Transverse colon (tissue), 4 donors: Measurements from ENCODE around the gene CDK19. TPM values are rescaled to one million over a fixed set of nuclear protein-coding genes. Genes with fewer than 3 reads are reported as not detected.

Experiments used
- DNase-seq: peaks from one replicate; pipeline ENCODE4 v3.0.0-alpha.2; 2019
- H3K27ac ChIP-seq, 4 donors: fragments of 200-600 bp; sonication (generic); 2 replicates each; pipeline ENCODE4 v1.5.1; 2016 to 2018; ENCODE audit warnings: inconsistent platforms in 4 of 4
- H3K27me3 ChIP-seq: fragments of 200-600 bp; sonication (generic); 2 replicates; pipeline ENCODE4 v1.5.1; 2017; ENCODE audit warnings: inconsistent platforms
- H3K36me3 ChIP-seq, 4 donors: fragments of 200-600 bp; sonication (generic); 2 replicates each; pipeline ENCODE4 v1.5.1; 2017 to 2019; ENCODE audit warnings: inconsistent platforms in 4 of 4
- H3K4me1 ChIP-seq, 4 donors: fragments of 200-600 bp; sonication (generic); 2 replicates each; pipeline ENCODE4 v1.5.1; 2017 to 2020; ENCODE audit warnings: inconsistent platforms in 4 of 4
- H3K4me3 ChIP-seq, 4 donors: fragments of 200-600 bp; sonication (generic); 1 replicate in 1 of 4; 2 replicates in 3 of 4; pipeline versions ENCODE4 v1.5.1 to v1.6.1; 2017 to 2019; ENCODE audit warnings: inconsistent platforms in 4 of 4
- H3K9me3 ChIP-seq, 2 donors: fragments of 200-600 bp; sonication (generic); 2 replicates each; pipeline ENCODE4 v1.5.1; 2017 to 2019; ENCODE audit warnings: inconsistent platforms in 2 of 2
- EP300 ChIP-seq: sonication (generic); formaldehyde crosslinking; IDR thresholded peaks from one replicate; pipeline ENCODE4 v1.6.1; 2017; ENCODE audit warnings: antibody characterized with exemption, low read depth
- POLR2A ChIP-seq: fragments of 450-650 bp; IDR thresholded peaks from one replicate; pipeline ENCODE4 v1.6.1; 2016; ENCODE audit warnings: antibody characterized with exemption, mild to moderate bottlenecking, moderate library complexity
- POLR2AphosphoS5 ChIP-seq, 3 donors: sonication (generic); formaldehyde crosslinking; IDR thresholded peaks; one replicate each; pipeline ENCODE4 v1.6.1; 2016; ENCODE audit warnings: antibody characterized with exemption in 3 of 3
- WGBS, 2 donors: methylation state at CpG; one replicate each; pipeline ENCODE4 v1.1.5; 2018; ENCODE audit warnings: low coverage in 1 of 2; 5-methylcytosine and 5-hydroxymethylcytosine counted together
- in situ Hi-C, 4 donors: fragments of 200-750 bp; cut with MboI; loops; one replicate each; pipeline versions ENCODE4 v1.15.0 to v1.15.1; 2017; ENCODE audit warnings: low sequenced_read_pairs in 3 of 4, low pct_ligation_motif_present in 1 of 4, low pct_unique_long_range_greater_than_20kb in 1 of 4
- intact Hi-C: fragments of 100-400 bp; cut with DNase I; formaldehyde crosslinking; loops from one replicate; pipeline ENCODE4 v1.15.1; 2023; ENCODE audit warnings: low total_unique reads
- total RNA-seq, 4 donors: library from RNA; depleted of rRNA; stranded (reverse); fragments of >200 nt; gene quantifications; one replicate each; pipeline ENCODE4 v1.1.0, GENCODE V29; 2016
- TF ChIP-seq, protein P1 (sequence below), 5 experiments: fragments of 200-600 bp in 3 of 5; fragments of 450-650 bp in 2 of 5; sonication (generic) in 3 of 5; IDR thresholded peaks; 1 replicate in 2 of 5; 2 replicates in 3 of 5; pipeline ENCODE4 v1.5.1; 2016 to 2017; ENCODE audit warnings: antibody characterized with exemption in 5 of 5, inconsistent platforms in 3 of 5, mild to moderate bottlenecking in 2 of 5, moderate library complexity in 1 of 5

The CDK19 gene
- total RNA-seq, 4 donors from 2014 or later = 7.0 to 18.6 (median 14.7) TPM

DNA sequence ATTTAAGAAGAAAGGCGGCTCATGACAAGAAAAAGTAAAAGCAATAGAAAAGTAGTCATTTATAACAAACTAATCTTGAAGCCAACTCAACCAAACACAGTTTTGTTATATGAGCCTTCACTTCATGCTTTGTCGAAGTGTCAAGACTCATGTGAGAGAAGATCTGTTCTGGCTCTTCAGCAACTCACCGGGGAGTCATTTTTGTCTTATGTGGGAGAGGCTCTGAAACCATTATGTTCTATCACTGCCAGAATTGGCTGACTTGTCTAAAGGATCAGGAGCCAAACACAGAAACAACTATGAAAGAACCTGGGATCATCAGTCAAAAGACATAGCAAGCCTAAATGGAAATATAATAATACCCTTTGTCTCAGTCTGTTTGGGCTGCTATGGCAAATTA is 105.2 kb downstream of the CDK19 start:
- in situ Hi-C loops (no loop called here), intact Hi-C loops (no loop called here)
- TF ChIP-seq EP300 (no peak), POLR2AphosphoS5 (IDR thresholded peaks at IDR 0.05) (no peak), POLR2A (no peak)
- TF ChIP-seq, protein P1, sequence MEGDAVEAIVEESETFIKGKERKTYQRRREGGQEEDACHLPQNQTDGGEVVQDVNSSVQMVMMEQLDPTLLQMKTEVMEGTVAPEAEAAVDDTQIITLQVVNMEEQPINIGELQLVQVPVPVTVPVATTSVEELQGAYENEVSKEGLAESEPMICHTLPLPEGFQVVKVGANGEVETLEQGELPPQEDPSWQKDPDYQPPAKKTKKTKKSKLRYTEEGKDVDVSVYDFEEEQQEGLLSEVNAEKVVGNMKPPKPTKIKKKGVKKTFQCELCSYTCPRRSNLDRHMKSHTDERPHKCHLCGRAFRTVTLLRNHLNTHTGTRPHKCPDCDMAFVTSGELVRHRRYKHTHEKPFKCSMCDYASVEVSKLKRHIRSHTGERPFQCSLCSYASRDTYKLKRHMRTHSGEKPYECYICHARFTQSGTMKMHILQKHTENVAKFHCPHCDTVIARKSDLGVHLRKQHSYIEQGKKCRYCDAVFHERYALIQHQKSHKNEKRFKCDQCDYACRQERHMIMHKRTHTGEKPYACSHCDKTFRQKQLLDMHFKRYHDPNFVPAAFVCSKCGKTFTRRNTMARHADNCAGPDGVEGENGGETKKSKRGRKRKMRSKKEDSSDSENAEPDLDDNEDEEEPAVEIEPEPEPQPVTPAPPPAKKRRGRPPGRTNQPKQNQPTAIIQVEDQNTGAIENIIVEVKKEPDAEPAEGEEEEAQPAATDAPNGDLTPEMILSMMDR (IDR thresholded peaks at IDR 0.05) = no peak
- Histone ChIP-seq H3K4me1 (no peaks in the 10 kb centered on the region), H3K27ac (no peak overlapping the region), H3K9me3 (no peaks in the 10 kb centered on the region), H3K27me3 (no peaks in the 10 kb centered on the region), H3K4me3 (no peak overlapping the region), H3K36me3 (no peaks in the 10 kb centered on the region)
- no peak for DNase-seq
- WGBS, 2 donors = 91 to 100% methylated on average over 2 to 3 of the region's 3 CpGs

DNA sequence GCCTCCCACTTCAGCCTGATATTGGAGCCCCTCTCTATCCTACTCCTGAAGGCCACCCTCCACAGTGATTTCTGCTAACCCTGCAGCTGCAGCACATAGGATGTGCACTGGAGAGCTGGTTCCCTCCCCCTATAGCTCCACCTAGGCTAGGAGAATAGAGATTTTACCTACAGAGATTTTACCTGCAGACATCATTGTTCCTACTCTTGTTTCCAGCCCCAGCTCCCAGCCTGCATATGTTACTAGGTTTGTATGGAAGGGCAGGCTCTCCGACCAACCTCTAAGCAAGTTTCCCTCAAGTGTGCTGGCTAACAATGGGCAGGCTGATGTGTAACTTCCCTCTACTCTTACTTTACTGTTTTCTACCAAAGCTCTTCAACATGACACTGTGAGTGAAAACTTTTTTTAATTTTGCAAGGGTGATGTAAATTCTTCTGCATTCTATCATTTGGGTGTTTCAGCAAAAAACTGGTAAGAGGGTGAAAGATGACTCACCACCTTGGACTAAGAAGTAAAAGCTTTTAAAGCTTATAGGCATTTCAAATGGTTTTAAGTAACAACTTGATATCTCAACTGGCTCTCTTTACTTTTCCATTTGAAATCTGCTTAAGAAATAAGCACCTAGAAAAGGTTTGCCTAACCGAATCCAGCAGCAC is 106.8 kb downstream of the CDK19 start:
- no peak overlapping the region for H3K4me3 ChIP-seq
- no peak for DNase-seq
- no peak for TF ChIP-seq POLR2A
- TF ChIP-seq EP300 = no peak
- TF ChIP-seq POLR2AphosphoS5 (IDR thresholded peaks at IDR 0.05) = no peak
- TF ChIP-seq, protein P1 (IDR thresholded peaks at IDR 0.05) = no peak
- H3K9me3 ChIP-seq = no peaks in the 10 kb centered on the region
- H3K36me3 ChIP-seq = no peaks in the 10 kb centered on the region
- intact Hi-C loops (no loop called here), in situ Hi-C loops (no loop called here)
- WGBS, 2 donors = 91 to 100% methylated on average over 2 of the region's 2 CpGs
- H3K27me3 ChIP-seq = no peaks in the 10 kb centered on the region
- peaks cover 0 to 7% (median 0%) of the 10 kb centered on the region in 4 donors for H3K4me1 ChIP-seq
- no peak overlapping the region for H3K27ac ChIP-seq

DNA sequence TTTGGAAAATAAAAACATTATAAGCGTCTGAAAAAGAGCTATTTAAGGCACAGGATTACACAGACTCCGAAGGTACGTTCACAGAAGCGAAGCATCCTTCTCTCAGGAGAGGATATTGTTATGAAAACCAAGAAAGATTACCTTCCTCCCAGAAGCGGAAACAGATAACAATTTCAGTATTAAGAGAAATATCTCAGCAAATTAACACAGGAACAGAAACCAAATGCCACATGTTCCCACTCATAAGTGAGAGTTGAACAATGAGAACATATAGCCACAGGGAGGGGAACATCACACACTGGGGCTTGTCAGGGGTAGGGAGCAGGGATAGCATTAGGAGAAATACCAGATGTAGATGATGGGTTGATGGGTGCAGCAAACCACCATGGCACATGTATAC is 109.7 kb downstream of the CDK19 start:
- no peak for DNase-seq
- intact Hi-C loops (no loop called here), in situ Hi-C loops (no loop called here)
- WGBS, 2 donors = 91 to 97% methylated on average over 5 of the region's 5 CpGs
- Histone ChIP-seq H3K4me1 (peaks cover 0 to 7% (median 0%) of the 10 kb centered on the region in 4 donors), H3K27me3 (no peaks in the 10 kb centered on the region), H3K4me3 (no peak overlapping the region), H3K9me3 (no peaks in the 10 kb centered on the region), H3K27ac (no peak overlapping the region), H3K36me3 (no peaks in the 10 kb centered on the region)
- TF ChIP-seq, protein P1 (IDR thresholded peaks at IDR 0.05) = no peak
- TF ChIP-seq POLR2A (no peak), POLR2AphosphoS5 (IDR thresholded peaks at IDR 0.05) (no peak), EP300 (no peak)

DNA sequence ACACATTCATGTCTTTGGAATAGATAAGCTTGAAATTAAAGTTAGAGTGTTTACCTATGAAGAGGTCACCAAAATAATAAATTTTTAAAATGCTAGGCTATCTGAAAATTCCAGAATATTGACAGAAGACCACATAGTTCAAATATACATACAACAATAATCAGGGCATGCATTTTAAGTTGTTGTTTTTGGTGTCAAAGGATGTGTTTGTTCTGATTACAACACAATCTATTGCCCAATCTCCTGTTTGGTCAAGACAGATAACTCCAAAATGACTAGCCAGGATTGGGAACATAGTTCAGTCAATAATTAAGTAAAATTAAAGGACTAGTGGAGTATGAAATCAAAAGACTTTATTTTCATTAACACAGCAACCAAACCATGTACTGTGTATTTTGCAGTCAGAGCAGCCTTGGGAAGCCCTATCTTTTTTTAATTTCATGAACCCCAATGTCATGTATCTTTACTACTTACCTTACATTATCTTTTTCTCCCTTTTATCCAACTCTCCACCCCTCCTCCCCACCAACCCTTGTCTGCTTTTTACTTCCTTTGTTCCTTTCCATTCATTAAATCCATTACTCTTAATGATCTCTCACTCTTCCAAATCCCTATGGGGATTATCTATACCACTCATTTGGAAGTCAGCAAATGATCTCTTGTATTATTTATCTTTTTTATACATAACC is 111.2 kb downstream of the CDK19 start:
- no peak for DNase-seq
- Histone ChIP-seq H3K27ac (no peak overlapping the region), H3K36me3 (no peaks in the 10 kb centered on the region), H3K4me1 (peaks cover 0 to 7% (median 0%) of the 10 kb centered on the region in 4 donors), H3K9me3 (no peaks in the 10 kb centered on the region), H3K27me3 (no peaks in the 10 kb centered on the region), H3K4me3 (no peak overlapping the region)
- intact Hi-C loops (no loop called here), in situ Hi-C loops (no loop called here)
- TF ChIP-seq EP300 = no peak
- no peak for TF ChIP-seq POLR2A
- TF ChIP-seq, protein P1 (IDR thresholded peaks at IDR 0.05) = no peak
- no peak for TF ChIP-seq POLR2AphosphoS5 (IDR thresholded peaks at IDR 0.05)
